Suprapubic skin (tissue), 3 donors: Measurements from ENCODE around the gene NHLH1.

Experiments used
- EP300 ChIP-seq: sonication (generic); formaldehyde crosslinking; IDR thresholded peaks from one replicate; pipeline ENCODE4 v1.6.1; 2017; ENCODE audit warnings: antibody characterized with exemption
- POLR2A ChIP-seq, 2 donors: fragments of 450-650 bp; IDR thresholded peaks; one replicate each; pipeline ENCODE4 v1.6.1; 2017; ENCODE audit warnings: antibody characterized with exemption in 2 of 2, mild to moderate bottlenecking in 2 of 2, moderate library complexity in 2 of 2
- TF ChIP-seq, protein P1 (sequence below), 2 donors: fragments of 200-600 bp in 1 of 2; fragments of 450-650 bp in 1 of 2; sonication (generic) in 1 of 2; IDR thresholded peaks; one replicate each; pipeline ENCODE4 v1.5.1; 2016 to 2019; ENCODE audit warnings: antibody characterized with exemption in 2 of 2, mild to moderate bottlenecking in 1 of 2, moderate library complexity in 1 of 2

- TF ChIP-seq, protein P1, sequence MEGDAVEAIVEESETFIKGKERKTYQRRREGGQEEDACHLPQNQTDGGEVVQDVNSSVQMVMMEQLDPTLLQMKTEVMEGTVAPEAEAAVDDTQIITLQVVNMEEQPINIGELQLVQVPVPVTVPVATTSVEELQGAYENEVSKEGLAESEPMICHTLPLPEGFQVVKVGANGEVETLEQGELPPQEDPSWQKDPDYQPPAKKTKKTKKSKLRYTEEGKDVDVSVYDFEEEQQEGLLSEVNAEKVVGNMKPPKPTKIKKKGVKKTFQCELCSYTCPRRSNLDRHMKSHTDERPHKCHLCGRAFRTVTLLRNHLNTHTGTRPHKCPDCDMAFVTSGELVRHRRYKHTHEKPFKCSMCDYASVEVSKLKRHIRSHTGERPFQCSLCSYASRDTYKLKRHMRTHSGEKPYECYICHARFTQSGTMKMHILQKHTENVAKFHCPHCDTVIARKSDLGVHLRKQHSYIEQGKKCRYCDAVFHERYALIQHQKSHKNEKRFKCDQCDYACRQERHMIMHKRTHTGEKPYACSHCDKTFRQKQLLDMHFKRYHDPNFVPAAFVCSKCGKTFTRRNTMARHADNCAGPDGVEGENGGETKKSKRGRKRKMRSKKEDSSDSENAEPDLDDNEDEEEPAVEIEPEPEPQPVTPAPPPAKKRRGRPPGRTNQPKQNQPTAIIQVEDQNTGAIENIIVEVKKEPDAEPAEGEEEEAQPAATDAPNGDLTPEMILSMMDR (IDR thresholded peaks at IDR 0.05) = no peak
- no peak for TF ChIP-seq EP300
- no peak for TF ChIP-seq POLR2A (IDR thresholded peaks at IDR 0.05)
These were observed 14.3 kb upstream of the NHLH1 start for GRCh38 chr1:160352555-160352954.
